Liver (tissue), 9 donors: ENCODE results near the gene MICAL3. TPM values are rescaled to one million over a fixed set of nuclear protein-coding genes. Genes with fewer than 3 reads are reported as not detected.

Experiments used
- DNase-seq: peaks from one replicate; pipeline ENCODE4 v3.0.0-alpha.2; 2017; ENCODE audit warnings: low spot score
- H3K27ac ChIP-seq, 2 donors: one replicate each; pipeline ENCODE4 v1.7.0; 2013; ENCODE audit warnings: inconsistent platforms in 2 of 2, low read length in 2 of 2, control low read depth in 1 of 2, low read depth in 1 of 2, mild to moderate bottlenecking in 1 of 2
- H3K27me3 ChIP-seq, 4 donors: one replicate each; pipeline versions ENCODE4 v1.6.1 to v1.7.0; 2013; ENCODE audit warnings: low read length in 3 of 4, inconsistent platforms in 1 of 4, mild to moderate bottlenecking in 1 of 4, moderate library complexity in 1 of 4; ENCODE audit not compliant: control insufficient read depth in 4 of 4, insufficient read depth in 4 of 4
- H3K36me3 ChIP-seq, 4 donors: one replicate each; pipeline versions ENCODE4 v1.6.1 to v1.7.0; 2013; ENCODE audit warnings: low read length in 3 of 4, mild to moderate bottlenecking in 3 of 4, low read depth in 1 of 4, moderate library complexity in 1 of 4; ENCODE audit not compliant: control insufficient read depth in 4 of 4, insufficient read depth in 3 of 4
- H3K4me1 ChIP-seq, 4 donors: one replicate each; pipeline versions ENCODE4 v1.6.1 to v1.7.0; 2013; ENCODE audit warnings: low read length in 3 of 4, mild to moderate bottlenecking in 3 of 4, moderate library complexity in 1 of 4; ENCODE audit not compliant: control insufficient read depth in 4 of 4, insufficient read depth in 4 of 4
- H3K4me3 ChIP-seq, 3 donors: one replicate each; pipeline versions ENCODE4 v1.6.1 to v1.7.0; 2013; ENCODE audit warnings: low read length in 3 of 3, control low read depth in 1 of 3, low read depth in 1 of 3, mild to moderate bottlenecking in 1 of 3
- H3K9ac ChIP-seq, 2 donors: one replicate each; pipeline ENCODE4 v1.7.0; 2013; ENCODE audit warnings: low read length in 2 of 2, mild to moderate bottlenecking in 2 of 2, moderate library complexity in 2 of 2, control low read depth in 1 of 2, low read depth in 1 of 2
- H3K9me3 ChIP-seq, 4 donors: one replicate each; pipeline versions ENCODE4 v1.6.1 to v1.7.0; 2013; ENCODE audit warnings: low read length in 3 of 4; ENCODE audit not compliant: control insufficient read depth in 4 of 4
- ATF3 ChIP-seq: IDR thresholded peaks from 2 replicates; pipeline ENCODE4 v1.6.1; 2016; ENCODE audit warnings: antibody characterized with exemption
- EGR1 ChIP-seq, 2 donors: IDR thresholded peaks; 2 replicates each; pipeline ENCODE4 v1.6.1; 2016 to 2018; ENCODE audit warnings: antibody characterized with exemption in 2 of 2, low read depth in 2 of 2
- FOXA1 ChIP-seq: IDR thresholded peaks from 2 replicates; pipeline ENCODE4 v1.6.1; 2016; ENCODE audit warnings: antibody characterized with exemption
- FOXA2 ChIP-seq: IDR thresholded peaks from 2 replicates; pipeline ENCODE4 v1.6.1; 2016; ENCODE audit warnings: antibody characterized with exemption
- GABPA ChIP-seq, 2 donors: IDR thresholded peaks in 1 of 2; conservative IDR thresholded peaks in 1 of 2; 2 replicates each; pipeline ENCODE4 v1.6.1; 2016; ENCODE audit warnings: antibody characterized with exemption in 2 of 2, mild to moderate bottlenecking in 1 of 2, moderate library complexity in 1 of 2
- HNF4A ChIP-seq, 2 donors: conservative IDR thresholded peaks; 2 replicates each; pipeline ENCODE4 v1.6.1; 2016; ENCODE audit warnings: antibody characterized with exemption in 2 of 2, mild to moderate bottlenecking in 2 of 2
- HNF4G ChIP-seq: IDR thresholded peaks from 2 replicates; pipeline ENCODE4 v1.6.1; 2016; ENCODE audit warnings: antibody characterized with exemption
- JUND ChIP-seq, 2 donors: IDR thresholded peaks; 2 replicates each; pipeline ENCODE4 v1.6.1; 2016; ENCODE audit warnings: antibody characterized with exemption in 2 of 2
- NR2F2 ChIP-seq: IDR thresholded peaks from 2 replicates; pipeline ENCODE4 v1.6.1; 2016; ENCODE audit warnings: antibody characterized with exemption
- RAD21 ChIP-seq, 2 donors: IDR thresholded peaks; 2 replicates each; pipeline ENCODE4 v1.6.1; 2016; ENCODE audit warnings: antibody characterized with exemption in 2 of 2, mild to moderate bottlenecking in 2 of 2
- RXRA ChIP-seq, 2 donors: IDR thresholded peaks; 2 replicates each; pipeline ENCODE4 v1.6.1; 2017 to 2018; ENCODE audit warnings: antibody characterized with exemption in 2 of 2, mild to moderate bottlenecking in 1 of 2
- TAF1 ChIP-seq: conservative IDR thresholded peaks from 2 replicates; pipeline ENCODE4 v1.6.1; 2016; ENCODE audit warnings: antibody characterized with exemption, mild to moderate bottlenecking
- YY1 ChIP-seq: IDR thresholded peaks from 2 replicates; pipeline ENCODE4 v1.6.1; 2016; ENCODE audit warnings: antibody characterized with exemption, mild to moderate bottlenecking
- WGBS: extraction: QIAGEN DNeasy Blood & Tissue Kit; methylation state at CpG from one replicate; pipeline ENCODE4 v1.1.7; 2013; 5-methylcytosine and 5-hydroxymethylcytosine counted together
- polyA plus RNA-seq, 2 donors: library from polyadenylated mRNA; stranded (reverse) in 1 of 2; unstranded in 1 of 2; fragments of 200-250 nt in 1 of 2; fragments of >200 nt in 1 of 2; fragmentation: Nextera tagmentation in 1 of 2; extraction: Ambion mirVana in 1 of 2; gene quantifications; one replicate each; pipeline versions ENCODE4 v1.2.1 to v1.2.3, GENCODE V29; 2013 to 2015
- total RNA-seq, 2 donors: library from RNA; depleted of rRNA; stranded (reverse); fragments of >200 nt; gene quantifications; one replicate each; pipeline ENCODE4 v1.2.3, GENCODE V29; 2014
- TF ChIP-seq, protein P1 (sequence below): IDR thresholded peaks from 2 replicates; pipeline ENCODE4 v1.6.1; 2016; ENCODE audit warnings: antibody characterized with exemption
- TF ChIP-seq, protein P2 (sequence below): IDR thresholded peaks from 2 replicates; pipeline ENCODE4 v1.6.1; 2016; ENCODE audit warnings: antibody characterized with exemption, mild to moderate bottlenecking
- TF ChIP-seq, protein P3 (sequence below): IDR thresholded peaks from 2 replicates; pipeline ENCODE4 v1.6.1; 2016; ENCODE audit warnings: antibody characterized with exemption
- donor health status: healthy.
- donor health status: healthy.
- donor health status: healthy.
- donor health status: healthy.
- donor health status: healthy.

Gene MICAL3
- total and polyA plus RNA-seq, 4 donors: 6.4 to 38.4 (median 23.4) TPM

GRCh38 chr22:17905445-17905844 is 118.9 kb downstream of the MICAL3 start:
- no peak overlapping the region for H3K4me3 ChIP-seq
- H3K27ac ChIP-seq: no peak overlapping the region
- H3K9ac ChIP-seq: no peak overlapping the region
- TF ChIP-seq, protein P1, sequence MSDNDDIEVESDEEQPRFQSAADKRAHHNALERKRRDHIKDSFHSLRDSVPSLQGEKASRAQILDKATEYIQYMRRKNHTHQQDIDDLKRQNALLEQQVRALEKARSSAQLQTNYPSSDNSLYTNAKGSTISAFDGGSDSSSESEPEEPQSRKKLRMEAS: no peak
- TF ChIP-seq HNF4G (no peak), RAD21 (IDR thresholded peaks at IDR 0.05) (no peak), HNF4A (conservative IDR thresholded peaks at IDR 0.05) (no peak), TAF1 (no peak), ATF3 (no peak), RXRA (IDR thresholded peaks at IDR 0.05) (no peak), YY1 (no peak)
- TF ChIP-seq, protein P2, sequence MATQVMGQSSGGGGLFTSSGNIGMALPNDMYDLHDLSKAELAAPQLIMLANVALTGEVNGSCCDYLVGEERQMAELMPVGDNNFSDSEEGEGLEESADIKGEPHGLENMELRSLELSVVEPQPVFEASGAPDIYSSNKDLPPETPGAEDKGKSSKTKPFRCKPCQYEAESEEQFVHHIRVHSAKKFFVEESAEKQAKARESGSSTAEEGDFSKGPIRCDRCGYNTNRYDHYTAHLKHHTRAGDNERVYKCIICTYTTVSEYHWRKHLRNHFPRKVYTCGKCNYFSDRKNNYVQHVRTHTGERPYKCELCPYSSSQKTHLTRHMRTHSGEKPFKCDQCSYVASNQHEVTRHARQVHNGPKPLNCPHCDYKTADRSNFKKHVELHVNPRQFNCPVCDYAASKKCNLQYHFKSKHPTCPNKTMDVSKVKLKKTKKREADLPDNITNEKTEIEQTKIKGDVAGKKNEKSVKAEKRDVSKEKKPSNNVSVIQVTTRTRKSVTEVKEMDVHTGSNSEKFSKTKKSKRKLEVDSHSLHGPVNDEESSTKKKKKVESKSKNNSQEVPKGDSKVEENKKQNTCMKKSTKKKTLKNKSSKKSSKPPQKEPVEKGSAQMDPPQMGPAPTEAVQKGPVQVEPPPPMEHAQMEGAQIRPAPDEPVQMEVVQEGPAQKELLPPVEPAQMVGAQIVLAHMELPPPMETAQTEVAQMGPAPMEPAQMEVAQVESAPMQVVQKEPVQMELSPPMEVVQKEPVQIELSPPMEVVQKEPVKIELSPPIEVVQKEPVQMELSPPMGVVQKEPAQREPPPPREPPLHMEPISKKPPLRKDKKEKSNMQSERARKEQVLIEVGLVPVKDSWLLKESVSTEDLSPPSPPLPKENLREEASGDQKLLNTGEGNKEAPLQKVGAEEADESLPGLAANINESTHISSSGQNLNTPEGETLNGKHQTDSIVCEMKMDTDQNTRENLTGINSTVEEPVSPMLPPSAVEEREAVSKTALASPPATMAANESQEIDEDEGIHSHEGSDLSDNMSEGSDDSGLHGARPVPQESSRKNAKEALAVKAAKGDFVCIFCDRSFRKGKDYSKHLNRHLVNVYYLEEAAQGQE: no peak
- no peak for DNase-seq
- peaks cover 0 to 11% (median 0%) of the 10 kb centered on the region in 4 donors for H3K4me1 ChIP-seq
- no peaks in the 10 kb centered on the region for H3K27me3 ChIP-seq
- peaks cover 4 to 13% (median 11%) of the 10 kb centered on the region in 4 donors for H3K36me3 ChIP-seq
- 97% methylated on average over 8 of the region's 8 CpGs for WGBS
- no peaks in the 10 kb centered on the region for H3K9me3 ChIP-seq

DNA sequence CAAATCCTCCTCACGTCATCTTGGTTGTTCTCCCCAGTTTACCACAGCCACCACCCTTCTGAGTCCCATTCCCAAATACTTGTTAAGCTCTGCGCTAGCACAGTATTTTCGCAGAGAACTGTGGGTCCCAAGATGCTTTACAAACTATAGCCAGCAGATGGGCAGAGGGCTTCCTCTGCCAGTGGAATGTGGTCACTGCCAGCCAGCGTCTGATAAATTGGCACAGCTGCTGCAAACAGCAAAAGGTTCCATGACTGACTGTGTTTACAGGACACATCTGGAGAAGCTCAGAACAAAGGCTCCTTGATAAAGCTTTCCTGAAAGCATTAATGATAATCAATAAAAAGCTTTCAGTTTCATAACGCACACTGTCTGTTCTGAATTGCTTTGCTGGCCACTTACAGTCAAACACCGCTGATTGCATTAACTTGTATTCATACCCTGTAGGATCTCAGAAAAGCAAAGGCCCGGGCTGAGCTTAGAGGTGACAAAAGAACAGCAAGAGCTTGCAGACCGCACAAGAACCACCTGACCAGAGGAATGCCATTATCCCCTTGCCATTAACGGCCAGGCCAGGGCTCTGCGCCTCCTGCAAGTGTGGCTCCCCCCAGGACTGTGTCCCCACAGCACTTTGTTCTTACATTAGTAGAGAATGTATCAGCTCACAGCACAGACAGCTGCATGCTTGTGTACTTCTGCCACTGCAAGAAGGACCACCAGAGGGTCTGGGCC is 120.6 kb downstream of the MICAL3 start:
- 82% methylated on average over 10 of the region's 10 CpGs for WGBS
- Histone ChIP-seq H3K4me1 (peaks cover 0 to 10% (median 0%) of the 10 kb centered on the region in 4 donors), H3K9me3 (no peaks in the 10 kb centered on the region), H3K9ac (no peak overlapping the region), H3K36me3 (peaks cover 4 to 18% (median 13%) of the 10 kb centered on the region in 4 donors), H3K27ac (no peak overlapping the region), H3K4me3 (no peak overlapping the region), H3K27me3 (no peaks in the 10 kb centered on the region)
- no peak for DNase-seq
- no peak for TF ChIP-seq GABPA (IDR thresholded peaks at IDR 0.05 in 1 of 2, conservative IDR thresholded peaks at IDR 0.05 in 1 of 2)
- TF ChIP-seq HNF4A (conservative IDR thresholded peaks at IDR 0.05): no peak
- no peak for TF ChIP-seq EGR1 (IDR thresholded peaks at IDR 0.05; ENCODE audit: low read depth in 2 of 2)
- TF ChIP-seq RAD21 (IDR thresholded peaks at IDR 0.05): peak in 1 of 2 donors; percentile 24
- TF ChIP-seq RXRA (IDR thresholded peaks at IDR 0.05): no peak

- Histone ChIP-seq H3K4me1 (peaks cover 0 to 16% (median 3%) of the 10 kb centered on the region in 4 donors), H3K4me3 (no peak overlapping the region), H3K9ac (no peak overlapping the region), H3K36me3 (peaks cover 4 to 18% (median 13%) of the 10 kb centered on the region in 4 donors), H3K27ac (no peak overlapping the region), H3K9me3 (no peaks in the 10 kb centered on the region), H3K27me3 (no peaks in the 10 kb centered on the region)
- WGBS: 88% methylated on average over 8 of the region's 8 CpGs
- no peak for DNase-seq
- TF ChIP-seq HNF4G (no peak), FOXA2 (no peak), RAD21 (IDR thresholded peaks at IDR 0.05) (no peak), FOXA1 (no peak), ATF3 (no peak), RXRA (IDR thresholded peaks at IDR 0.05) (no peak), HNF4A (conservative IDR thresholded peaks at IDR 0.05) (no peak), GABPA (IDR thresholded peaks at IDR 0.05 in 1 of 2, conservative IDR thresholded peaks at IDR 0.05 in 1 of 2) (no peak), JUND (IDR thresholded peaks at IDR 0.05) (no peak), NR2F2 (no peak)
- TF ChIP-seq, protein P2: no peak
- TF ChIP-seq, protein P1: no peak
- TF ChIP-seq, protein P3, sequence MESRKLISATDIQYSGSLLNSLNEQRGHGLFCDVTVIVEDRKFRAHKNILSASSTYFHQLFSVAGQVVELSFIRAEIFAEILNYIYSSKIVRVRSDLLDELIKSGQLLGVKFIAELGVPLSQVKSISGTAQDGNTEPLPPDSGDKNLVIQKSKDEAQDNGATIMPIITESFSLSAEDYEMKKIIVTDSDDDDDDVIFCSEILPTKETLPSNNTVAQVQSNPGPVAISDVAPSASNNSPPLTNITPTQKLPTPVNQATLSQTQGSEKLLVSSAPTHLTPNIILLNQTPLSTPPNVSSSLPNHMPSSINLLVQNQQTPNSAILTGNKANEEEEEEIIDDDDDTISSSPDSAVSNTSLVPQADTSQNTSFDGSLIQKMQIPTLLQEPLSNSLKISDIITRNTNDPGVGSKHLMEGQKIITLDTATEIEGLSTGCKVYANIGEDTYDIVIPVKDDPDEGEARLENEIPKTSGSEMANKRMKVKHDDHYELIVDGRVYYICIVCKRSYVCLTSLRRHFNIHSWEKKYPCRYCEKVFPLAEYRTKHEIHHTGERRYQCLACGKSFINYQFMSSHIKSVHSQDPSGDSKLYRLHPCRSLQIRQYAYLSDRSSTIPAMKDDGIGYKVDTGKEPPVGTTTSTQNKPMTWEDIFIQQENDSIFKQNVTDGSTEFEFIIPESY: no peak
Measured at GRCh38 chr22:17902960-17903359, 121.4 kb downstream of the MICAL3 start.
